ENCODE measurements around the gene SH2D5. TPM values are rescaled to one million over a fixed set of nuclear protein-coding genes. Genes with fewer than 3 reads are reported as not detected.

Gene SH2D5
- total and polyA plus RNA-seq, 12 donors, result 0.15 to 6.4 (median 0.20) TPM; not detected in 8

GRCh38 chr1:20672265-20672632 is 60.3 kb downstream of the SH2D5 start:
- Histone ChIP-seq H3K4me1 (peaks cover 0 to 4% (median 0%) of the 10 kb centered on the region in 9 donors), H3K27ac (no peak overlapping the region), H3K36me3 (peaks cover 0 to 56% (median 5%) of the 10 kb centered on the region in 9 donors), H3K4me3 (no peak overlapping the region), H3K9me3 (no peaks in the 10 kb centered on the region), H3K27me3 (no peaks in the 10 kb centered on the region)
- no peak for DNase-seq
- 89 to 90% methylated on average over 4 of the region's 4 CpGs for WGBS, 2 donors
- intact Hi-C loops (cut with DNase I), result no loop called here
- no peak for ATAC-seq
- no peak for TF ChIP-seq CTCF (IDR thresholded peaks at IDR 0.05)

- no peak for ATAC-seq
- Histone ChIP-seq H3K4me1 (peaks cover 0 to 12% (median under 1%) of the 10 kb centered on the region in 9 donors), H3K36me3 (peaks cover 0 to 48% (median 5%) of the 10 kb centered on the region in 9 donors), H3K27ac (no peak overlapping the region), H3K4me3 (no peak overlapping the region), H3K9me3 (no peaks in the 10 kb centered on the region), H3K27me3 (no peaks in the 10 kb centered on the region)
- TF ChIP-seq CTCF (IDR thresholded peaks at IDR 0.05), result no peak
- WGBS, 2 donors, result 94 to 95% methylated on average over 5 of the region's 5 CpGs
- no peak for DNase-seq
- intact Hi-C loops (cut with DNase I), result no loop called here
Observed at GRCh38 chr1:20670936-20671335, 61.6 kb downstream of the SH2D5 start.

Other genes with a start within 250 kb of the SH2D5 start
- 10 to 100 TPM in 4 of 10 donors, 1 to 10 TPM in 6; 4.0 to 12.9 (median 8.5) TPM for gene CAMK2N1, start 246.5 kb downstream of the SH2D5 start, total RNA-seq
- 10 to 100 TPM in 1 of 2 donors, 1 to 10 TPM in 1; 4.7 to 10.6 TPM for gene CAMK2N1, start 246.5 kb downstream of the SH2D5 start, polyA plus RNA-seq
- gene MUL1, start 224.6 kb downstream of the SH2D5 start, total RNA-seq, result 10 to 100 TPM; 33.7 to 60.3 (median 43.2) TPM
- 10 to 100 TPM in 1 of 2 donors, 1 to 10 TPM in 1; 7.6 to 36.4 TPM for gene MUL1, start 224.6 kb downstream of the SH2D5 start, polyA plus RNA-seq
- 10 to 100 TPM in 1 of 10 donors, 1 to 10 TPM in 9; 1.0 to 16.3 (median 2.3) TPM for gene FAM43B, start 180.1 kb downstream of the SH2D5 start, total RNA-seq
- 1 to 10 TPM; 1.5 to 2.5 TPM for gene FAM43B, start 180.1 kb downstream of the SH2D5 start, polyA plus RNA-seq
- gene CDA, start 143.6 kb downstream of the SH2D5 start, total RNA-seq, result 1 to 10 TPM in 9 of 10 donors, under 1 TPM in 1; 0.93 to 4.3 (median 2.3) TPM
- gene CDA, start 143.6 kb downstream of the SH2D5 start, polyA plus RNA-seq, result 10 to 100 TPM in 1 of 2 donors, 1 to 10 TPM in 1; 5.1 to 10.3 TPM
- gene PINK1, start 99.2 kb downstream of the SH2D5 start, total RNA-seq, result 100 to 1,000 TPM; 180 to 315 (median 244) TPM
- 100 to 1,000 TPM; 204 to 211 TPM for gene PINK1, start 99.2 kb downstream of the SH2D5 start, polyA plus RNA-seq
- 100 to 1,000 TPM; 104 to 178 (median 124) TPM for gene DDOST, start 71.3 kb downstream of the SH2D5 start, total RNA-seq
- gene DDOST, start 71.3 kb downstream of the SH2D5 start, polyA plus RNA-seq, result 100 to 1,000 TPM in 1 of 2 donors, 10 to 100 TPM in 1; 98.8 to 222 TPM
- gene KIF17, start 14.7 kb downstream of the SH2D5 start, total RNA-seq, result 1 to 10 TPM; 2.7 to 7.0 (median 5.0) TPM
- gene KIF17, start 14.7 kb downstream of the SH2D5 start, polyA plus RNA-seq, result 1 to 10 TPM; 4.6 to 7.5 TPM
- 100 to 1,000 TPM; 106 to 148 (median 135) TPM for gene HP1BP3, start 54.6 kb upstream of the SH2D5 start, total RNA-seq
- 10 to 100 TPM; 54.4 to 56.3 TPM for gene HP1BP3, start 54.6 kb upstream of the SH2D5 start, polyA plus RNA-seq